Epithelial cell of esophagus (primary cell): ENCODE data around the gene LRMDA.

ENCODE experiments used
- DNase-seq: peaks from one replicate; pipeline ENCODE4 v3.0.0; 2010; ENCODE audit warnings: low read depth
- H3K4me3 ChIP-seq: 2 replicates; pipeline ENCODE4 v1.5.1; 2011; ENCODE audit warnings: mild to moderate bottlenecking, low read length, control low read depth
- TF ChIP-seq, protein P1 (sequence below): IDR thresholded peaks from 2 replicates; pipeline ENCODE4 v1.5.1; 2011; ENCODE audit warnings: low read depth, mild to moderate bottlenecking, low read length, control low read depth, inconsistent platforms; ENCODE audit not compliant: insufficient read depth; ENCODE audit errors: missing control alignments

LRMDA gene

GRCh38 chr10:75449382-75450074, 18.1 kb downstream of the LRMDA start:
- no peak overlapping the region for H3K4me3 ChIP-seq
- no peak for DNase-seq
- TF ChIP-seq, protein P1, sequence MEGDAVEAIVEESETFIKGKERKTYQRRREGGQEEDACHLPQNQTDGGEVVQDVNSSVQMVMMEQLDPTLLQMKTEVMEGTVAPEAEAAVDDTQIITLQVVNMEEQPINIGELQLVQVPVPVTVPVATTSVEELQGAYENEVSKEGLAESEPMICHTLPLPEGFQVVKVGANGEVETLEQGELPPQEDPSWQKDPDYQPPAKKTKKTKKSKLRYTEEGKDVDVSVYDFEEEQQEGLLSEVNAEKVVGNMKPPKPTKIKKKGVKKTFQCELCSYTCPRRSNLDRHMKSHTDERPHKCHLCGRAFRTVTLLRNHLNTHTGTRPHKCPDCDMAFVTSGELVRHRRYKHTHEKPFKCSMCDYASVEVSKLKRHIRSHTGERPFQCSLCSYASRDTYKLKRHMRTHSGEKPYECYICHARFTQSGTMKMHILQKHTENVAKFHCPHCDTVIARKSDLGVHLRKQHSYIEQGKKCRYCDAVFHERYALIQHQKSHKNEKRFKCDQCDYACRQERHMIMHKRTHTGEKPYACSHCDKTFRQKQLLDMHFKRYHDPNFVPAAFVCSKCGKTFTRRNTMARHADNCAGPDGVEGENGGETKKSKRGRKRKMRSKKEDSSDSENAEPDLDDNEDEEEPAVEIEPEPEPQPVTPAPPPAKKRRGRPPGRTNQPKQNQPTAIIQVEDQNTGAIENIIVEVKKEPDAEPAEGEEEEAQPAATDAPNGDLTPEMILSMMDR, result no peak

GRCh38 chr10:75450075-75450445, 18.6 kb downstream of the LRMDA start:
- TF ChIP-seq, protein P1, result no peak
- H3K4me3 ChIP-seq, result no peak overlapping the region
- DNase-seq, result no peak

DNA sequence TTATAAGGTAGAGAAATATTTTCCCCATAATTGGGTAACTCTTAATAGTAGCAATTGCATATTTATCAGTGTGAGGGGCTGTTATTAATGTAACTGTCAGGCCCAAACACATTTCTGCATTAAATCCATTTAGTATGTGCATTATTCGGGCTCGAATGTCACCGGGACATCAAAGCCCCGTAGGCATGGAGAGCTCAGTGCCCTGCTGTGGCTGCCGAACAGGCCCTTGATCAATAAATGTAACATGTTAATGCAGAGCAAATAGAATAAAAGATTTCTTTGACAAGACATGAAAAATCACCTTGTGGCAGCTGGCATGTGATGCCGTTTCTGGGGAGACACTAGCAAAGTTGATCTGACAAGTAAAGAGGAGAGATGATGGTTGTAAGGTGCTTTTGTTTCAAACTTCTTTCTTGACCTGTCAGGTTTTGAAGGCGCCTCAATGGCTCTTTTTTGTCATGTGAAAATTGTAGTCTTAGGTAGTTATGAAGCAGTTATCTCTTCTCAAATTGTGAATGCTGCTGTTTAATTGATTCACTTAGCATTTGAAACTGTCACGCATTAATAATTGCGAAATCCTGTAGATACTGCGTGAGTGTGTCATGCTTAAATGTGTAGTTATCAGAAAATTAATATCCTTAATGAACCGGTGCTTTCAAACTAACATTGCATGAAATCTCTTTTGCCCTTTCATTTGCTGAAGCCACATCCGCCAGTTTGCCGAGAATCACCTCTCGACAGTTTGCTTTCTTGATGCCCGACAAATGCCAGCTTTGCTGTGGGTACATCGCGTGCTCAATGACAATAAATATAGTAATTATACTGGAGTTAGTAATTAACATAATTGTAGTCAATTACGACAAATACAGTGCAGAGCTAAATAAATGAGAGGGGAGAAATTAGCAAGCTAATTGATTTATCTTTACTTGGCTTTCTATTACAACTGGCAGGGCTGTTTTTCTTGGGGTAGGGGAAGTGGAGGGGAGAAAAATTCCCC, 19.5 kb downstream of the LRMDA start:
- no peak overlapping the region for H3K4me3 ChIP-seq
- DNase-seq, result peak; percentile 7
- TF ChIP-seq, protein P1, result no peak

GRCh38 chr10:75451831-75452230, 20.4 kb downstream of the LRMDA start:
- H3K4me3 ChIP-seq, result no peak overlapping the region
- DNase-seq, result no peak
- TF ChIP-seq, protein P1, result no peak

- no peak overlapping the region for H3K4me3 ChIP-seq
- DNase-seq, result no peak
- TF ChIP-seq, protein P1, result no peak
Measured at GRCh38 chr10:75452997-75453396, 21.6 kb downstream of the LRMDA start.

- TF ChIP-seq, protein P1, result no peak
- DNase-seq, result no peak
- H3K4me3 ChIP-seq, result no peak overlapping the region
Measured at GRCh38 chr10:75456122-75456521, 24.7 kb downstream of the LRMDA start.
